MCF 10A (cell line): ENCODE data around the gene TRIM29. TPM values are rescaled to one million over a fixed set of nuclear protein-coding genes. Genes with fewer than 3 reads are reported as not detected.

Experiments
- BruUV-seq: library from RNA; stranded (reverse); fragments of 400-500 nt; replicated peaks from 2 replicates; lab custom pipeline; 2021; lab: Mats Ljungman, UMichigan
- CTCF ChIA-PET: fragments of 300-600 bp; sonication (Branson Sonifier 250); formaldehyde crosslinking; extraction: SDS; loops from one replicate; lab custom pipeline; 2021; ENCODE audit warnings: antibody characterized with exemption, inconsistent platforms; lab: Yijun Ruan, JAX
- POLR2A ChIA-PET: fragments of 300-600, 350-650 bp; sonication (Branson Sonifier 250); formaldehyde crosslinking; extraction: SDS; loops from one replicate; lab custom pipeline; 2020; ENCODE audit warnings: antibody characterized with exemption, inconsistent platforms; lab: Yijun Ruan, JAX
- DNase-seq: peaks from one replicate; pipeline ENCODE4 v3.0.0-alpha.2; 2018; ENCODE audit not compliant: unreplicated experiment
- H3K27ac Mint-ChIP-seq: one replicate; pipeline ENCODE4 v1.8.0; 2022; ENCODE audit warnings: mild to moderate bottlenecking, low read depth, mixed read lengths; ENCODE audit not compliant: unreplicated experiment
- H3K27me3 Mint-ChIP-seq: one replicate; pipeline ENCODE4 v1.8.0; 2022; ENCODE audit warnings: mixed read lengths; ENCODE audit not compliant: insufficient read depth, unreplicated experiment
- H3K36me3 Mint-ChIP-seq: one replicate; pipeline ENCODE4 v1.8.0; 2022; ENCODE audit warnings: mild to moderate bottlenecking, moderate library complexity, mixed read lengths; ENCODE audit not compliant: insufficient read depth, unreplicated experiment
- H3K4me1 Mint-ChIP-seq: one replicate; pipeline ENCODE4 v1.8.0; 2022; ENCODE audit warnings: mixed read lengths; ENCODE audit not compliant: insufficient read depth, unreplicated experiment
- H3K4me3 Mint-ChIP-seq: one replicate; pipeline ENCODE4 v1.8.0; 2022; ENCODE audit warnings: mild to moderate bottlenecking, moderate library complexity, mixed read lengths; ENCODE audit not compliant: unreplicated experiment
- H3K9me3 Mint-ChIP-seq: one replicate; pipeline ENCODE4 v1.8.0; 2022; ENCODE audit warnings: mixed read lengths; ENCODE audit not compliant: unreplicated experiment
- intact Hi-C: fragments of 100-400 bp; cut with micrococcal nuclease; formaldehyde crosslinking; loops from 2 replicates; pipeline ENCODE4 v1.14.1; 2022
- total RNA-seq: library from RNA; stranded (reverse); gene quantifications from 2 replicates; pipeline ENCODE4 v1.2.3, GENCODE V29; 2022
- TF ChIP-seq, protein P1 (sequence below): fragments of 200-600 bp; IDR thresholded peaks from one replicate; pipeline ENCODE4 v1.8.0; 2022; ENCODE audit warnings: antibody characterized with exemption, mild to moderate bottlenecking; ENCODE audit not compliant: unreplicated experiment

TRIM29 gene
- total RNA-seq, 1 experiment from 2014 or later, result 93.4 TPM

DNA sequence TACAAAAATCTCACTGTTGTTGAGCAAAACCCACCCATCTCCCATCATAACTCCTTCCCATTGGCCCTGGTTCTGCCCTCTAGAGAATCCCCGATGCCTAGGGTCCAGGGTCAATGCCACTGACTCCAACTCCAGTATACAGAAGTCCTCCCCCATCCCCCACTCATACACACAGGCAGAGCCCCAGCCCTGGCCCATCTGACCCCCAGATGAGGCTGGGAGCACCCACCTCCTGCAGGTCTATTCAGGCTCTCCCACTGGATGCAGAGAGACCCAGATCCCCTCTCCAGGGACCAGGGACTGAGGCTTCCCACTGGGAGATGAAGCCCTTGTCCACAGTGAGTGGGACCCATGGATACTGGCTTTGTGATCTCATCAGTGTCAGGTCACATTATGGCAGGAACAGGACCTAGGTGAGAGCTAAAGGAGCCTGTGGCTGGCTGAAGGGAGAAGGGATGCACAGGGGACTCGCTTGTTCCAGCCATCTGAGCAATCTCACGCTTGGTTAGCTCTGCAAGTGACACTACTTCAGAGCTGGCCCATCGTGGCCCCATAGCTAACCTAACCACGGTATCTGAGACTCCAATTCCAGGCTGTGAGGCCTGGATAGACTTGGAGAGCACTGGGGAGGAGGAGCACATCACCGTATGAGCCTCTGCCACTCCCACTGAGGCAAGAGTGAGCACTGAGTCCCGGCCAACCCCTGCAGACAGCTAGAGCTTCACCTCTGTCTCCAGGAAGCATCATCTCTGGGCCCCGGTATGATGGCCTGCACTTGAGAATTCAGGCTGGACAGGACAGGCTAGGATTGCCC lies 35.7 kb downstream of the TRIM29 start:
- H3K4me3 Mint-ChIP-seq, result no peak overlapping the region
- no peaks in the 10 kb centered on the region for H3K4me1 Mint-ChIP-seq
- TF ChIP-seq, protein P1, sequence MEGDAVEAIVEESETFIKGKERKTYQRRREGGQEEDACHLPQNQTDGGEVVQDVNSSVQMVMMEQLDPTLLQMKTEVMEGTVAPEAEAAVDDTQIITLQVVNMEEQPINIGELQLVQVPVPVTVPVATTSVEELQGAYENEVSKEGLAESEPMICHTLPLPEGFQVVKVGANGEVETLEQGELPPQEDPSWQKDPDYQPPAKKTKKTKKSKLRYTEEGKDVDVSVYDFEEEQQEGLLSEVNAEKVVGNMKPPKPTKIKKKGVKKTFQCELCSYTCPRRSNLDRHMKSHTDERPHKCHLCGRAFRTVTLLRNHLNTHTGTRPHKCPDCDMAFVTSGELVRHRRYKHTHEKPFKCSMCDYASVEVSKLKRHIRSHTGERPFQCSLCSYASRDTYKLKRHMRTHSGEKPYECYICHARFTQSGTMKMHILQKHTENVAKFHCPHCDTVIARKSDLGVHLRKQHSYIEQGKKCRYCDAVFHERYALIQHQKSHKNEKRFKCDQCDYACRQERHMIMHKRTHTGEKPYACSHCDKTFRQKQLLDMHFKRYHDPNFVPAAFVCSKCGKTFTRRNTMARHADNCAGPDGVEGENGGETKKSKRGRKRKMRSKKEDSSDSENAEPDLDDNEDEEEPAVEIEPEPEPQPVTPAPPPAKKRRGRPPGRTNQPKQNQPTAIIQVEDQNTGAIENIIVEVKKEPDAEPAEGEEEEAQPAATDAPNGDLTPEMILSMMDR, result no peak
- BruUV-seq, result no TSS peak
- DNase-seq, result no peak
- peaks cover 59% of the 10 kb centered on the region for H3K27me3 Mint-ChIP-seq
- no peaks in the 10 kb centered on the region for H3K36me3 Mint-ChIP-seq
- ChIA-PET POLR2A (interaction anchor here (0.6 kb wide), 1 partner anchor 48 kb away, joined by 3 read pairs; no protein-coding TSS in a partner anchor), CTCF (interaction anchor here (0.6 to 1.0 kb wide), 3 partner anchors 9 to 622 kb away, joined by 3 read pairs; no protein-coding TSS in a partner anchor)
- H3K27ac Mint-ChIP-seq, result no peak overlapping the region
- no peaks in the 10 kb centered on the region for H3K9me3 Mint-ChIP-seq
- intact Hi-C loops, result loop anchor here (10.0 kb wide), 1 partner anchor 377 kb away; the partner anchor contains the start of gene NECTIN1

GRCh38 chr11:120098503-120099020 lies 39.4 kb downstream of the TRIM29 start:
- intact Hi-C loops, result no loop called here
- H3K27ac Mint-ChIP-seq, result no peak overlapping the region
- no peaks in the 10 kb centered on the region for H3K4me1 Mint-ChIP-seq
- no TSS peak for BruUV-seq
- no peak for DNase-seq
- H3K9me3 Mint-ChIP-seq, result no peaks in the 10 kb centered on the region
- H3K27me3 Mint-ChIP-seq, result peaks cover 29% of the 10 kb centered on the region
- ChIA-PET CTCF (interaction anchor here (0.7 to 3.7 kb wide), 3 partner anchors 9 to 460 kb away, joined by 3 to 28 read pairs (median 4); no protein-coding TSS in a partner anchor), POLR2A (interaction anchor here (0.7 kb wide), 1 partner anchor 10 kb away, joined by 3 read pairs; no protein-coding TSS in a partner anchor)
- H3K36me3 Mint-ChIP-seq, result no peaks in the 10 kb centered on the region
- H3K4me3 Mint-ChIP-seq, result no peak overlapping the region
- TF ChIP-seq, protein P1, result no peak

DNA sequence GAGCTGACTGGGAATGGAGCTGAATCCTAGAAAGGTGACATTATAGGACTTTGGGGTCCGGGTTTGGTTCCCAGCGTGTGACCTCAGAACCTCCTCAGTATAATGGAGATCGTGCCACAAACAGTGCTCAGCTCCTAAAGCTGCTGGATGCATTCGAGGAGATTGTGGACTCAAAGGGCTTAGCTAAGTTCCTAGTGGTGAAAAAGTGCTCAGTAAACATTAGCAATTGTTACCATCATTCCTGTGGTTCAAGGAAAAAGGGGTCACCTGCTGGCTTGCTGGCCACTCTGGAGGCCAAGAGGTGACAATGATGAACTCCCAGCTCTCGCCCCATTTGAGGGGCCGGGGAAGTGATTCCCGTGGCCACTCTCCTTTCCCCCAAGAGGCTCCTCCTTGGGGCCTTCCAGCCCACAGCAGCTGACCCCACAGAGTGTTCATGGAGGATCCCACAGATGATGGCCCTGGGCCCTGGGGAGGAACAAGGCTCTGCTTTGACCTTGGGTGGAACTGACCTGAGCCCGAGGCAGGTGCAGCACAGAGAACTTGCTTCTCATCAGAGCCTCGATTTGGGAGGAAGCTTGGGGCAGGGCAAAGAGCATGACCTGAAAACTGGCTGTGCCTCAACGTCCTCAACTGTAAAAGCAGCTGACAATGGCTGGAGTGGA lies 40.1 kb downstream of the TRIM29 start:
- ChIA-PET POLR2A (interaction anchor here (0.6 kb wide), 1 partner anchor 484 kb away, joined by 3 read pairs; no protein-coding TSS in a partner anchor), CTCF (interaction anchor here (0.6 to 3.7 kb wide), 4 partner anchors 9 to 459 kb away, joined by 3 to 28 read pairs (median 3); no protein-coding TSS in a partner anchor)
- intact Hi-C loops, result no loop called here
- Mint-ChIP-seq H3K9me3 (no peaks in the 10 kb centered on the region), H3K27me3 (peaks cover 29% of the 10 kb centered on the region), H3K4me3 (no peak overlapping the region), H3K4me1 (no peaks in the 10 kb centered on the region), H3K36me3 (no peaks in the 10 kb centered on the region), H3K27ac (no peak overlapping the region)
- DNase-seq, result no peak
- no TSS peak for BruUV-seq
- TF ChIP-seq, protein P1, result no peak
